Kidney capillary endothelial cell (primary cell): ENCODE results near the gene AP3S2.
"Not testable (repeated sequence)": the region's sequence is repeated elsewhere in the genome, so short reads cannot be mapped to it uniquely, and the experiment has no call there.

Experiments
- DNase-seq: peaks from one replicate; pipeline ENCODE4 v3.0.0-alpha.2; 2018; ENCODE audit warnings: low spot score

AP3S2 gene

GRCh38 chr15:89799918-89800498 is 93.8 kb downstream of the AP3S2 start:
- no peak for DNase-seq

- DNase-seq: no peak
Measured at GRCh38 chr15:89799011-89799911, 94.5 kb downstream of the AP3S2 start.

GRCh38 chr15:89797678-89798201 is 96.1 kb downstream of the AP3S2 start:
- DNase-seq: no peak

GRCh38 chr15:89795996-89796395 is 97.8 kb downstream of the AP3S2 start:
- no peak for DNase-seq

DNA sequence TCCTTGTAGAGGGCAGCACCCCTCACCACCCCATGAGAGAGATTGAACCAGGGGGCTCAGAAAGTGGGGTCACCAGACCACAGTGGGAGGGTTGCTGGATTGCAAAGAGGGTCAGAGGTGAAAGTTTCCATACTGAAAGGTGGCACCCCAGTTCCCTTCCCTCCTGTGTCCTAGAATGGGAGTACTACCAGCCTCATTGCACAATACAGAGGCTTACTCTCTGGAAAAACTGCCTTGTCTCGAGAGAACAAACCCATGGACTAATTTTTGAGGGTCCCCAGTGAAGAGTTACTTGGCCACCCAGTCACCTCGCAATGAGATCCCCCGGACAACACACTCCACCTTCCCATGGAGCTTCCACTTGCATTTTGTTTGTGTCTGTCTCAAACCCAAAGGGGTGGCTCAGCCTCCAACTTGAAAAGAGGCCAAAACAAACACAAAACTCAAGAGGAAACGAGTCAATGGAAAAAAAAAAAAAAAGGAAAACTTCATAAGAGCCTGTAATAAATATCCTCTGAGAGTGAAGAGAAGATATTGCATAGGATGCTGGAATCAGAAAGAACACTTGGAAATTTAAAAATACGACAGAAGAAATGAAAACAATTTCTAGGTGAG is 99.1 kb downstream of the AP3S2 start:
- no peak for DNase-seq

DNA sequence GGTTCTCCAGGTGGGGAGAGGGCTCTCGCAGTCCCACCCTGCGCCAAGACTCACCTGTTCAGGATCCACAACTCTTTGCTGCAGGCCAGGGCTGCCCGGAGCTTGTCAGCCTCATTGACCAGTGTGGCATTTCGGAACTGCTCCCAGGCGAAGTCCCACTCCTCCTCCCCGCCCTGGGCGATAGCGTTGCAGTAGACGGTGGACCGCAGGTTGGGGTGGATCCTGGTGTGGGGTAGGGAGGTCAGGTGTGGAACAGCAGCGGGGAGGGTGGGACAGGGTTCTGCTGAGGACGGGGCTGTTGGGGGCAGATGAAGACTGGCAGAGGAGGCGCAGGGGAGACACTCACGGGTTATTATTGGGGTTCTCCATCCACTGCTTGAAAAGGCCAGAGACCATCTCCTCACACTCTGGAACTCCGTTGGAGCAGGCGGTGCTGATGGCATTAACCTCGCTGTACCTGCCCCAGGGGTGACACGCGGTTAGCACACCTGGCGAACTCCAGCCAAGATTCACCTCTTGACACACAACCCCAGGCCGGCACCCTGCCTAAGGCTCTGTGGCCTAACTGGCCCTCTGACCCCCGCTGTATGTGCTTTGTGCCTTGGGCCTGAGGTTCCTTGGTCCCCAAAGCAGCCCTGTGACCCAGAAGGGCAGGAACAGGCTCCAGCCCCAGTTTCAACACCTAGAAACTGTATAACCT is 101.5 kb downstream of the AP3S2 start:
- no peak for DNase-seq

- no peak for DNase-seq
Measured at GRCh38 chr15:89790661-89791060, 103.1 kb downstream of the AP3S2 start.

DNA sequence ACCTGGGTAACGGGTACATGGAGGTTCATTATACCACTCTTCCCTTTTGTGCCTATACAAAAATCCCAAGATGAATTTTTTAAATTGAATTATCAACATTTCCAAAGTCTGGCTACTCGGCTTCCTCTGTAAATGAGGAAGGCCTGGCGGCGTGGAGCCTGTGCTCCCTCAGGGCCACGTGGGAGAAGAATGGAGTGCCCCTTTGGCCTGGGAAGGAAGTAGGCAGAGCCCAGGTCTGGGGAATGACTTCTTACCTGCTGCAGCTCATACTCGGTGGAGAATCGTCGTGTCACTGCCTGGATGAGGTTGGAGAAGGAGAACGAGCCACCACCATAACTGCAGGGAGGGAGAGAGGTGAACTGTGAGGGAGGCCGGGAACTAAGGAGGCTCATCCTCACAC is 103.6 kb downstream of the AP3S2 start:
- no peak for DNase-seq

- DNase-seq: not testable (repeated sequence)
Measured at GRCh38 chr15:89788585-89788984, 105.2 kb downstream of the AP3S2 start.

DNA sequence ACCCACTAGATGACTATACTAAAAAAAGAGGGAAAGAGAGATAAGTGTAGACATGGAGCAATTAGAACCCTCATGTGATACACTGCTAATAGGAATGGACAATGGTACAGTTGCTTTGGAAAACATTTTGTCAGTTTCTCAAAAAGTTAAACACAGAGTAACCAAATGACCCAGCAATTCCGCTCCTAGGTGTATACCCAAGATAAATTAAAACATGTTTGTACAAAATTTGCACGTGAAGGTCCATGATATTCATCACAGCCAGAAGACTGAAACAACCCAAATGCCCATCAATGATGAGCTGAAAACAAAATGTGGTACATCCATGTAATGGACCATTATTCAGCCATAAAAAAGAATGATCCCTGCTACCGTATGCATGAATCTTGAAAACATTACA is 105.8 kb downstream of the AP3S2 start:
- no peak for DNase-seq

- no peak for DNase-seq
Measured at GRCh38 chr15:89785774-89786140, 108.0 kb downstream of the AP3S2 start.

- no peak for DNase-seq
Measured at GRCh38 chr15:89785064-89785773, 108.6 kb downstream of the AP3S2 start.

DNA sequence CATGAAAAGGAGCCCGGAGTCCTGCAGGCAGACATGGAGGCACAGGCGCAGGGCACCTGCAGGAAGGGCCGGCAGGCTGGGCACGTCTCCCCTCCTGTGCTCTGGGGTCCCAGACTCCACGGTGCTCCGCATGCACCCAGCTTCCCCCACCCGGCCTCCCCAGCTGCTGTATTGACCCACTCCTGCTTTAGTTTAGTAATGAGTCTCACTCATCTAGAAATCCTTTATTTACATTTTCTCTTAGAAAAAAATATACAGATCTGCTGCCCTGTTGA is 109.2 kb downstream of the AP3S2 start:
- DNase-seq: no peak

GRCh38 chr15:89783861-89784685 is 109.7 kb downstream of the AP3S2 start:
- DNase-seq: no peak

DNA sequence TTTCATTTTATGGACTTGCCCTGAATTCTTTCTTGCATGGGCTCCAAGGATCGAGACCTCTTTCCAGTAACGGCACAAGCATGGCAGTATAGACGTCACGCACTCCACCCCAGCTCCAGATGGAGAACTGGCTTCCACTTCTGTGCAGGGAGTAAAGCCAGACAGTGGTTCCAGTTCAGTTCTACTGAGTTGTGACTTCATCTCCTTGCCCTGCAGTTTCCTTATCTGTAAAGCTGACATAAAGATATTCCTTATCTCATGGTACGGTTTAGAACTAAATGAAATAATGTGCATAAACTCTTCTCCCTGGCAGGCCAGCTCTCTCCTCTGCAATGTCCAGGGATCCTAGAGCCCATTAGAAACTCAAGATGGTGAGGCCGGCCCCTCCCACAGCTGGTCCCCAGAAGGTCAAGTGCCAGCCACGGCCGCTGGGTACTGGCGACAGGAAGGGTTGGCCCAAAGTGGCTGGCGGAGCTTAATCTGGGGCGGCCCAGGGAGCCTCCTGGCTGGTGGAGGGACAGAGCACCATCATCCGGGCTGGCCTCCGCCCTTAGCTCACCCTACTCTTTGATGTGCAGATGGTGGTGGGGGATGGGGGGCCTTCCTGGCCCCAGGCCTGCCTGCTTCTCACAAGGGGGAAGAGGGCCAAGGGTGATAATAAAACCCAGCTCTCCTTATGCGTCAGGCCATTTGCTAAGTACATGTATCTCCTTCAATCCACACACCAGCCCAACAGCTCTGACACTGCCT is 110.5 kb downstream of the AP3S2 start:
- no peak for DNase-seq

- DNase-seq: not testable (repeated sequence)
Measured at GRCh38 chr15:89782619-89782950, 111.2 kb downstream of the AP3S2 start.

- no peak for DNase-seq
Measured at GRCh38 chr15:89781891-89782618, 111.7 kb downstream of the AP3S2 start.

DNA sequence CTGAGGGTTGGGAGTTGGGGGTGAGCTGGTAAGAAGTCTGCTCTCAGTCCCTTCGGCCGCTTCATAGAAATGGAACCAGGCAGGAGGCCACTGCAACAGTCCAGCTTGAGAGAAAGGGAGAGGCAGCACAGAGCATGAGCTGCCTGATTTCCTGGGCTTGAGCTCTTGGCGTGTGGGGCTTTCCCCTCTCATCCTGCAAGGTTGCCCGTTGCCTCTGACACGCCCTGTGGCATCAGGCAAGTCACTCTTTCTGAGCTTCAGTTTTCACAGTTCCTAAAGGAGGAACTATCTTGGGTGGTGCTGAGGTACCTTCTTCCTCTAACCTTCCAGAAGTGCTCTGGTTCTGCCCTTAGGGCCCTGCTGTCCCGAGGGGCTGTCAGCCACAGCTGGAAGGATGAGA is 112.7 kb downstream of the AP3S2 start:
- no peak for DNase-seq

DNA sequence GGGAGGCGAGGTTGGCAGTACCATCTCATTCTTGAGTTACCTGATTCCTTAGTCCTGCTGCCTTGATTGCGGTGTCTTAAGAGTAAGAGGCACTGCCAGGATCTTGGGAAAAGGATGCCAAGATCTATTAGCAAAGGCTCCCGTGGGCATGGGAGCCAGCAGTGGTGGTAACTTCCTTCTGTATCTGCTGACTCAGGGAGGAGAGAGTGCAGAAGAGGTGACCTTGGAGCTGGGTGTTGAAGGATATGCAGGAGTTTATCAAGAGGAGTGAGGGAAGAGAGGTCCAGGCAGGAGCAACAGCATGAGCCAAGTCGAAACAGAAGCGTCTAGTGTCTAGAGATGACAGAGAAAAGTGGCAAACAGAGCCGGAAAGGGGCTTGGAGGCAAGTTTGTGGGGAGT is 113.2 kb downstream of the AP3S2 start:
- no peak for DNase-seq
